OCI-LY7 (cell line): ENCODE results near the gene ZNF138.

Experiments
- CTCF ChIP-seq: fragments of 200-600 bp; sonication (generic); conservative IDR thresholded peaks from 2 replicates; pipeline ENCODE4 v1.5.1; 2014; ENCODE audit warnings: mild to moderate bottlenecking, antibody characterized with exemption, low read length, moderate library complexity, mixed read lengths
- EZH2phosphoT487 ChIP-seq: fragments of 200-600 bp; sonication (generic); IDR thresholded peaks from 2 replicates; pipeline ENCODE4 v1.6.1; 2018; ENCODE audit warnings: low read depth, borderline replicate concordance, mild to moderate bottlenecking, mixed run types, antibody characterized with exemption, low read length, moderate library complexity, mixed read lengths

- TF ChIP-seq CTCF (no peak), EZH2phosphoT487 (no peak)
Observed at GRCh38 chr7:64870656-64871055, 76.4 kb downstream of the ZNF138 start.
